ENCODE data around the gene ZNF730.
"Not testable (repeated sequence)": the region's sequence is repeated elsewhere in the genome, so short reads cannot be mapped to it uniquely, and the experiment has no call there.

Gene ZNF730

DNA sequence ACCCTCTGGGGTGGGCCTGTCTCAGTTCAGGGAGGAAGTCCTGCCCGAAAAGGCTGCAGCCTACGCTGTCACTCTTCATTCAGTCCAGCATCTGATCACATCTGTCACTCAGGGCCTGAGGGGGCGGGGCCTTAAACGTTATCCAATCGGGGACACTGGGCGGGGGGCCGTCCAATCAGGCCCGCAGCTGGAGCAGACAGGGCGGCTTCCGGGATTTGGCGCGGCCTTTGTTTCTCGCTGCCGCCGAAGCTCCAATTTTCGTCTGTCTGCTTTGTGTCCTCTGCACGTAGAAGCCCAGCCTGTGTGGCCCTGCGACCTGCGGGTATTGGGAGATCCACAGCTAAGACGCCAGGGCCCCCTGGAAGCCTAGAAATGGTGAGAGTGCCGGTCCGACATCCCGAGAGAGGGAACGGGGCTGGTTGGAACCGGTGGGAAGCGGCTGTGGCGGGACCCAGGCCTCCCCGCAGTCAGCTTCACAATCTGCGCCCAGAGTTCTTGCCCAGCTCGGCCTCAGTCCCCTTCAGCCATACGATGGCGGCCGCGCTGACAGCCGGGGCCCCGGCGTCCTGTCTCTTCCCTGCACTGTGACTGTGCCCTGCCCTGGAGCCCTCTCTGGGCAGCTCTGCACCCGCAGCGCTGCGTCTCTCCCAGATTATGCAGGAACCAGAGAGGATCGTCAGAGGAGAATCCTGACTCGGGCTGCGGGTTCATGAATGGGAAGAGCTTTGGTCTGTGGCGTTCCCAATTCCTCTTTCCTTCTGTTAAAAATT, at the start of gene ZNF730:
ZNF730 (plus strand) TSS at position 224 of the 770 bp plus-strand sequence; CDS start at position 373, 149 bp downstream.
- H3K4me3 ChIP-seq (ENCODE audit: low read length): peak within 1 kb of the TSS; percentile 77
- H3K27me3 ChIP-seq (ENCODE audit: control insufficient read depth, insufficient read depth, low read length): no peaks in the 10 kb centered on the region
- H3K36me3 ChIP-seq (ENCODE audit: control insufficient read depth, insufficient read depth, low read length): no peaks in the 10 kb centered on the region
- no peaks in the 10 kb centered on the region for H3K4me1 ChIP-seq (ENCODE audit: control insufficient read depth, insufficient read depth, low read length)
- H3K9ac ChIP-seq (ENCODE audit: low read length): peak within 1 kb of the TSS; percentile 49
- H3K27ac ChIP-seq (ENCODE audit: low read depth, low read length): no peak within 1 kb of the TSS

DNA sequence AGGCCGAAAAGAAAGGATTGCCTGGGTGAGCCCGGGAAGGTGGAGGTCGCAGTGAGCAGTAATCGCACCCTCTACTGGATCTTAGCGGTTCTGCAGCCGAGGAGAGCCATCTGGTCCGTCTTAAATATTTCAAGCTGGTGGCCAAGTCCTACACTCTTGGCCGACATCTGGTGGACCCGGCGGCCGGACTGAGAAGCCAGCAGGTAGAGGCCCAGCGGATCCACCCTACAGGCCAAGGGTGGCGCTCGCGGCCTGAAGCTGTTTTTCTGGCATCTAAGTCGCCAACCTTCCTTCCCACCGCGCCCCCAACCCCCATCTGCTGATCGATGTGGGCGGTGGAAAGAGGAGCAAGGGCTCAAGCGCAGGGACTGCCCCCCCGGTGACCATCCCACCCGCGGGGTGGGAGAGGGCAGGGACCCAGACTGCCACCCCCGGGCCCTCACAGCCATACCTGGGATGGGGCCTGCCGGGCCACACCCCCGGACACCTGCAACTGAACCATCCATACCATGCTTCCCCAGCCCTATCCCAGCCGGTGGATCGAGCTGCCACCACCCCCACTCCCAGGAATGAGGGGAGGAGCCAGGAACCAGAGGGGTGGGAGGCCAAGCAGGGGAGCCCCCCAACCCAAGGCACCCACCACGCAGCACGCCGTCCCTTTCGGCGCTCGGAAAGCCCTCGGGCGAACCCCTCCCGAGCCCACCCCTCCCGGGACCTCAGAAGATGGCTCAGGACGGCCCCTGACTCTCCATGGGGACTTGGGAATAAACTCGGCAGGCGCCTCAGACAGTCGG, 46.3 kb upstream of the ZNF730 start:
- no peak overlapping the region for H3K9ac ChIP-seq (ENCODE audit: low read length)
- no peaks in the 10 kb centered on the region for H3K36me3 ChIP-seq (ENCODE audit: control insufficient read depth, insufficient read depth, low read length)
- no peaks in the 10 kb centered on the region for H3K4me1 ChIP-seq (ENCODE audit: control insufficient read depth, insufficient read depth, low read length)
- H3K27me3 ChIP-seq (ENCODE audit: control insufficient read depth, insufficient read depth, low read length): no peaks in the 10 kb centered on the region
- no peak overlapping the region for H3K27ac ChIP-seq (ENCODE audit: low read depth, low read length)
- H3K4me3 ChIP-seq (ENCODE audit: low read length): peak overlapping the region; percentile 0

DNA sequence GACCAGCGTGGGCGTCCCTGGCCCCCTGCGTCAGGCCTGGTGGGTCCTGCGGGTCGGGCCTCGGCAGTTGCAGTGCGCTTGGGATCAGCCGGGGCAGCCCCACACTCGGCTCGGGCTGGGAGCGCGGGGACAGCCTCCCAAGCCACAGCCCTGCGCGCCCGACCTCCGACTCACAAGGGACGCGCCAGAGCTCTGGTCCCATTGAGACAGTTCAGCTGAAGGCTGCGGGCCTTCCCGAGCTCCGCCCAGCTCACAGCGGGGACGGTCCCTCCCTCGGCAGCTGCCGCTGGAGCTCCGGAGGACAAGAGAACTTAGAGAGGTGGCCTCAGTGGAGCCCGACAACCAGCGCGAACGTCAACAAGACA, 45.7 kb upstream of the ZNF730 start:
- H3K4me3 ChIP-seq (ENCODE audit: low read length): peak overlapping the region; percentile 0
- H3K4me1 ChIP-seq (ENCODE audit: control insufficient read depth, insufficient read depth, low read length): no peaks in the 10 kb centered on the region
- no peaks in the 10 kb centered on the region for H3K27me3 ChIP-seq (ENCODE audit: control insufficient read depth, insufficient read depth, low read length)
- H3K9ac ChIP-seq (ENCODE audit: low read length): no peak overlapping the region
- no peaks in the 10 kb centered on the region for H3K36me3 ChIP-seq (ENCODE audit: control insufficient read depth, insufficient read depth, low read length)
- no peak overlapping the region for H3K27ac ChIP-seq (ENCODE audit: low read depth, low read length)

DNA sequence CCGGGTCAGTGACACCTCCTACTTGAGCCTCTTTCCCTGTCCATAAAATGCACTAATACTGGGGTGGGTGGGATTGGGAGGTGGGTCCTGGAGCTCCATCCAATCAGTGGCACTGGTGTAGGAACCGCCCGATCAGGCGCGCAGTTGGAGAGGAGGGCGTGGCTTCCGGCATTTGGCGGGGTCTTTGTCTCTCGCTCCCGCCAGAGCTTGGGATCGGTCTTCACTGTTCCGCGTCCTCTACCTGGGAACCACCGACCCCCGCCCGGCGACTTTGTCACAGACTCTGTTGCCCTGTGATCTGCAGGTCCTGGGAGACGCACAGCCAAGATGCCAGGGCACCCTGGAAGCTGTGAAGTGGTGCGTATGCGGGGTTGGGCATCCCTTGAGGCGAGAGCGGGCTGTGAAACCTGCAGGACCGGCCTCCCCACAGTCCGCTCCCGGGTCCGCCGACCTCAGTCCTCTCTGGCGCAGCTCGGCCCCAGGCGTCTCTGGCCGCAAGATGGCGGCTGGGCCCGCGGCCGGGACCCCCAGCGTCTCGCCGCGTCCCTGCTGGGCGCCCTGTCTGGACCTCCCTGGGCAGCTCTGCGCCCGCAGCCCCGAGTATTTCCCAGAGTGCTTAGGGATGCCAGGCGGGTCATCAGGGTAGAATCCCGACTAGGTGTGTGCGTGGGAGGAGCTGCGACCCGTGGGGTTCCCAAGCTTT, 41.6 kb upstream of the ZNF730 start:
- peak overlapping the region; percentile 66 for H3K4me3 ChIP-seq (ENCODE audit: low read length)
- no peak overlapping the region for H3K27ac ChIP-seq (ENCODE audit: low read depth, low read length)
- no peaks in the 10 kb centered on the region for H3K36me3 ChIP-seq (ENCODE audit: control insufficient read depth, insufficient read depth, low read length)
- no peak overlapping the region for H3K9ac ChIP-seq (ENCODE audit: low read length)
- H3K4me1 ChIP-seq (ENCODE audit: control insufficient read depth, insufficient read depth, low read length): no peaks in the 10 kb centered on the region
- H3K27me3 ChIP-seq (ENCODE audit: control insufficient read depth, insufficient read depth, low read length): no peaks in the 10 kb centered on the region

DNA sequence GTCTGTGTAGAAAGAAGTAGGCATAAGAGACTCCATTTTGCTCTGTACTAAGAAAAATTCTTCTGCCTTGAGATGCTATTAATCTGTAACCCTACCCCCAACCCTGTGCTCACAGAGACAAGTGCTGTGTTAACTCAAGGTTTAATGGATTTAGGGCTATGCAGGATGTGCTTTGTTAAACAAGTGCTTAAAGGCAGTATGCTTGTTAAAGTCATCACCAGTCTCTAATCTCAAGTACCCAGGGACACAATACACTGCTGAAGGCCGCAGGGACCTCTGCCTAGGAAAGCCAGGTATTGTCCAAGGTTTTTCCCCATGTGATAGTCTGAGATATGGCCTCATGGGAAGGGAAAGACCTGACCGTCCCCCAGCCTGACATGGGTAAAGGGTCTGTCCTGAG, 39.0 kb upstream of the ZNF730 start:
- H3K27me3 ChIP-seq (ENCODE audit: control insufficient read depth, insufficient read depth, low read length); H3K36me3 ChIP-seq (ENCODE audit: control insufficient read depth, insufficient read depth, low read length); H3K27ac ChIP-seq (ENCODE audit: low read depth, low read length): not testable (repeated sequence)

DNA sequence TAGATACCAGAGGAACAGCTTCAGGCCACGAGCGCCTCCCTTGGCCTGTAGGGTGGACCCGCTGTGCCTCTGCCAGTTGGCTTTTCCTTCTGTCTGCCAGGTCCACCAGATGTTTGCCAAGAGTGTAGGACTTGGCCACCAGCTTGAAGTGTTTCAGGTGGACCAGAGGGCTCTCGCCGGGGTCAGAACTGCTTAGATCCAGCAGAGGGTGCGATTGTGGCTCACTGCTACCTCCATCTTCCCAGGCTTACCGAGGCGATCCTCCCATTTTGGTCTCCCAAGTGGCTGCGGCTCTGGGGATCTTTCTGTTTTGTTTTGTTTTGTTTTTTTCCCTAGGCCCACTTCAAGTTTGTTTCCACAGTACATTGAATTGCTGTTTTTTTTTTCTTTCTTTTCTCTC, 23.0 kb upstream of the ZNF730 start:
- Histone ChIP-seq H3K9ac (ENCODE audit: low read length) (no peak overlapping the region), H3K36me3 (ENCODE audit: control insufficient read depth, insufficient read depth, low read length) (no peaks in the 10 kb centered on the region), H3K27ac (ENCODE audit: low read depth, low read length) (no peak overlapping the region), H3K27me3 (ENCODE audit: control insufficient read depth, insufficient read depth, low read length) (no peaks in the 10 kb centered on the region), H3K4me3 (ENCODE audit: low read length) (no peak overlapping the region), H3K4me1 (ENCODE audit: control insufficient read depth, insufficient read depth, low read length) (no peaks in the 10 kb centered on the region)

More for the DNA sequence above, 39.0 kb upstream of the ZNF730 start:
- not testable (repeated sequence) for H3K9ac ChIP-seq (ENCODE audit: low read length); H3K4me3 ChIP-seq (ENCODE audit: low read length); H3K4me1 ChIP-seq (ENCODE audit: control insufficient read depth, insufficient read depth, low read length)

DNA sequence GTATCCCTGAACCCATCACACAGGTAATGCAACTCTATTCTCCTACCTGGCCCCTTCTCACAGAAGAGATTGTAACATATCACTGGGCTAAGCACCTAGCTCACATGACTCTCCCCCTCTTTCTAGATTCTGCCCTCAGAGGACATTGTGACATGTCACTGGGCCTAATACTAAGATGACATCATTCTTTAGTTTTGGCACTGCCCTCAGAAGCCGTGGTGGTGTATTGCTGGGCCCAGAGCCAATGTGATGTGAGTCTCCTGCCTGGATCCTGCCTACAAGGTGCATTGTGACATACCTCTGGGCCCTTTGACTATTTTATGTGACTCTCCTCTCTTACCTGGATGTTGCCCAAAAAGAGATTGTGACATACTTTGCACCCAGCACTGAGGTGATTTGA, 21.4 kb upstream of the ZNF730 start:
- no peak overlapping the region for H3K4me3 ChIP-seq (ENCODE audit: low read length)
- no peaks in the 10 kb centered on the region for H3K36me3 ChIP-seq (ENCODE audit: control insufficient read depth, insufficient read depth, low read length)
- no peaks in the 10 kb centered on the region for H3K4me1 ChIP-seq (ENCODE audit: control insufficient read depth, insufficient read depth, low read length)
- no peak overlapping the region for H3K27ac ChIP-seq (ENCODE audit: low read depth, low read length)
- no peaks in the 10 kb centered on the region for H3K27me3 ChIP-seq (ENCODE audit: control insufficient read depth, insufficient read depth, low read length)
- H3K9ac ChIP-seq (ENCODE audit: low read length): no peak overlapping the region

DNA sequence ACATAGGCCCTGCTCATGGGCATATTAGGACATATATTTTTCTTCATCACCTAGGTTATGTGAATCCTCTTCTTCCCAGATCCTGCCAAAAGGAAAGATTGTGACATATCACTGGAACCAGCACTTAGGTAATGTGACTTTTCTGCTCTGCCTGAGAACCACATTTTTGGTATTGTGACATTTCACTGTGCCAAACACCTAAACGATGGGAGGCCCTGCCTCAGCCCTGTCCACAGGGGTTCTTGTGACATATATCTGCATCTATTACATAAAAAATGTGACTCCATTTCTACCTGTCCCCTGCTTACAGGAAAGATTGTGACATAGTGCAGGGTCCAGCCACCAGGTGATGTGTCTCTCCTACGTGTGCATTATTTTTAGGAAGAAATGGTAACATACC, 18.5 kb upstream of the ZNF730 start:
- no peaks in the 10 kb centered on the region for H3K36me3 ChIP-seq (ENCODE audit: control insufficient read depth, insufficient read depth, low read length)
- H3K4me1 ChIP-seq (ENCODE audit: control insufficient read depth, insufficient read depth, low read length): no peaks in the 10 kb centered on the region
- H3K4me3 ChIP-seq (ENCODE audit: low read length): no peak overlapping the region
- H3K9ac ChIP-seq (ENCODE audit: low read length): no peak overlapping the region
- H3K27me3 ChIP-seq (ENCODE audit: control insufficient read depth, insufficient read depth, low read length): no peaks in the 10 kb centered on the region
- no peak overlapping the region for H3K27ac ChIP-seq (ENCODE audit: low read depth, low read length)

DNA sequence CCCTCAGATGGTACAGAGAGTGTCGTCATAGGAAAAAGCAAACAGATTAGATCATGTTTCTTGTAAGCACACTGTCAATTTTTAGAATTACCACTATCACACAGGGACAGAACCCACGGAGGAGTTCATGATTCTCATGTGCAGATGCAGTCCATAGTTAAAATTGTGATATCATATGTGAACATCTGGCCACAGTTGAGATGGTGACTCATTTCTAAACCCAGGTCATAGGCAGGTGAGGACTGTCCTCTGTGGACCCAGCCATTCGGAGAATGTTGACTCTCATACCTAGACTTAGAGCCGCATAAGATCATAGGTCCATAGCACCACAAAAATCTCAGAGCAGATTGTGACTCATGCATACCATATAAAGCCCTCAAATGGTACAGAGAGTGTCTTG, 17.8 kb upstream of the ZNF730 start:
- no peak overlapping the region for H3K27ac ChIP-seq (ENCODE audit: low read depth, low read length)
- H3K9ac ChIP-seq (ENCODE audit: low read length): no peak overlapping the region
- no peaks in the 10 kb centered on the region for H3K4me1 ChIP-seq (ENCODE audit: control insufficient read depth, insufficient read depth, low read length)
- H3K4me3 ChIP-seq (ENCODE audit: low read length): no peak overlapping the region
- H3K27me3 ChIP-seq (ENCODE audit: control insufficient read depth, insufficient read depth, low read length): no peaks in the 10 kb centered on the region
- no peaks in the 10 kb centered on the region for H3K36me3 ChIP-seq (ENCODE audit: control insufficient read depth, insufficient read depth, low read length)

DNA sequence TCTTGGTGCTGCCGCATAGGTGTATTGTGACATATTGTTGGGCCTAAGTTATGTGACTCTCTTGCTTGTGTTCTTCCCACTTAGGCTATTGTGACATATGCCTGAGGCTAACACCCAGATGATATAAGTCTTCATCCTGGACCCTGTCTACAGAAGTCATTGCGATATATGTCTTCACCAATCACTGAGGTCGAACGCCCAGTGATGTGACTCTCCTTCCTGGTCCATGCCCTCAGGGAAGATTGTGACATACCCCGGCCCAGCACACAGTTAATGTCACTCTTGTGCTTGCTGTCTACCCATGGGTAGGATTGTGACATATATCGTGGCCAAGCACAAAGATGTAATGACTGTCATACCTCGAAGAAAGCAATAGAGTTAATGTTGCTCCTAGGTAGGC, 16.9 kb upstream of the ZNF730 start:
- Histone ChIP-seq H3K4me1 (ENCODE audit: control insufficient read depth, insufficient read depth, low read length) (no peaks in the 10 kb centered on the region), H3K27me3 (ENCODE audit: control insufficient read depth, insufficient read depth, low read length) (no peaks in the 10 kb centered on the region), H3K9ac (ENCODE audit: low read length) (no peak overlapping the region), H3K4me3 (ENCODE audit: low read length) (no peak overlapping the region), H3K36me3 (ENCODE audit: control insufficient read depth, insufficient read depth, low read length) (no peaks in the 10 kb centered on the region), H3K27ac (ENCODE audit: low read depth, low read length) (no peak overlapping the region)

DNA sequence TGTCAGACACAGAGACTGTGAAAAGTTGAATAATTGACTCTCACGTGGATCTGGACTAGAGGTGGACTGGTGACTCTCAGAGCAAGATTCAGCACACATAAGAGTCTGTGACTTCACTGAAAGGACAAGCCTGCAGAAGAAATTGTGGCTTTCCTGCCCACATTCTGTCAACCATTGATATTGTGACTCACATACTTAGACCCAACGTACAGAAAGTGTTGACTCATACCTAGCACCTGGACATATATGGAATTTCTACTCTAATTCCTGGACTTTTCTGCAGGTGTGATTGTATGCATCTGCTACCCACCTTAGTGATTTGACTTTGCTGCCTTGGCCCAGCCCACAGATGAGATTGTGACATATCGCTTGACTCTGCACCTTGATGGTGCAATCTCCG, 15.6 kb upstream of the ZNF730 start:
- no peaks in the 10 kb centered on the region for H3K36me3 ChIP-seq (ENCODE audit: control insufficient read depth, insufficient read depth, low read length)
- H3K27ac ChIP-seq (ENCODE audit: low read depth, low read length): no peak overlapping the region
- H3K4me3 ChIP-seq (ENCODE audit: low read length): no peak overlapping the region
- H3K27me3 ChIP-seq (ENCODE audit: control insufficient read depth, insufficient read depth, low read length): no peaks in the 10 kb centered on the region
- H3K9ac ChIP-seq (ENCODE audit: low read length): no peak overlapping the region
- no peaks in the 10 kb centered on the region for H3K4me1 ChIP-seq (ENCODE audit: control insufficient read depth, insufficient read depth, low read length)

DNA sequence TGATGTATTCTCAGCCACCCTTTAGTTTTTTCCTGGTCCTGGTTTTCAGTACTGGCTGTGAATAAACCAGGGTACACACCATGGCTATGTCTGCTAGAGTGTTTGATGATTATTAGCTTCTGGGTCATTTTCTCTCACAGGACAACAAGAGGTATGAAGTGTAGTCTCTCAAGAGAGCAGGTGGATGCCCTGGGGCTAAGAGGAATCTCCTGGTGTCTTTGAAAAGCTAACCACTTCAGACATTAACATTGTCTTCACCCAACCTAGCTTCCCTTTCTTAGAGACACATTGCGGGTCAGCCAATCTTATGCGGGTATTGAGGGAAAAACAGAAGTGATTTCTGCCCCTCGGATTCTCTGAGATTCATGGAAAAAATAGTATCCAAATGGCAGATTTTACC, 1.6 kb downstream of the ZNF730 start:
- Histone ChIP-seq H3K36me3 (ENCODE audit: control insufficient read depth, insufficient read depth, low read length) (no peaks in the 10 kb centered on the region), H3K27ac (ENCODE audit: low read depth, low read length) (no peak overlapping the region), H3K4me3 (ENCODE audit: low read length) (no peak overlapping the region), H3K27me3 (ENCODE audit: control insufficient read depth, insufficient read depth, low read length) (no peaks in the 10 kb centered on the region), H3K4me1 (ENCODE audit: control insufficient read depth, insufficient read depth, low read length) (no peaks in the 10 kb centered on the region), H3K9ac (ENCODE audit: low read length) (no peak overlapping the region)
